ENCODE data around the gene LRRIQ4.

Gene LRRIQ4

DNA sequence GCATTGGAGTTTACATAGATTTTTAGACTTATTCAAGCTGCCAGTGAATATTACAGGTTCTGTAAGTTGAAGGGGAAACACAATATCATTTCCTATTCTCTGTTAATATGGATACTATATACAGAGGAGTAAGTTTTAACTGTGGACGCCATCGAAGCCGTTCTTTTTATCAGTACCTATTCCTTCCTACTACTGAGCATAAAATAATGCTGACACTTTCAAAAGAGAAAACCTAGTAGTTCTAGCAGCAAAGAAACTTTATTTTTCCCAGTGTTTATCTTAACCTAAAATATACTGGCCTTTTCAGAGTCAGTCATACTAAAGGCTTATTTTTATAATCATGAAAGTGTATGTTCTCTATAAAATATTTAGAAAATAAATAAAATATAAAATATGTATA, 42.8 kb downstream of the LRRIQ4 start:
- H3K4me1 ChIP-seq (ENCODE audit: control insufficient read depth, insufficient read depth, low read length, unreplicated experiment): no peaks in the 10 kb centered on the region
- H3K79me2 ChIP-seq (ENCODE audit: control insufficient read depth, insufficient read depth, low read length, unreplicated experiment): no peaks in the 10 kb centered on the region
- H3K27me3 ChIP-seq (ENCODE audit: insufficient read depth, low read length): peaks cover 38% of the 10 kb centered on the region
- H3K27ac ChIP-seq (ENCODE audit: low read depth, low read length): no peak overlapping the region
- no peaks in the 10 kb centered on the region for H3K36me3 ChIP-seq (ENCODE audit: insufficient read depth, low read length)
- no peak overlapping the region for H2AFZ ChIP-seq (ENCODE audit: low read length, unreplicated experiment)
- no peak overlapping the region for H3K4me3 ChIP-seq (ENCODE audit: low read depth, low read length)

DNA sequence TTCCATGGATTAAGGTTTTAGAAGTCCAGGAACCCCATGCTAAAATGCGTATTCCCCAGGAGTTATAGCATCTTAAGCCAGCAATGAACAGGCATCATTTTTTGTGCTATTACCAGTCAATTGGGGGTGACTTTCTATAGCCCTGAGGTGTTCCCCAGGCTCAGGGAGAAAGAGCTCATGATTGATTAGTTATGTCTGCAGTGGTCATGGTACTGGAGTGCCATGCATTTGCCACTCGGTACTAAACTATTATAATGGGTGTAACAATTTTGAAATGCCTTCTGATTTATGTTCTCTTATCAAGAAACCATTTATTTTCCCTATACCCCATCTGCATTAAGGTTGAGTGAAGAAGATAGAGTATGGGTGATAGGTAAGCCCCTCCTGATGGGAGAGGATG, 45.1 kb downstream of the LRRIQ4 start:
- Histone ChIP-seq H3K36me3 (ENCODE audit: insufficient read depth, low read length) (no peaks in the 10 kb centered on the region), H3K4me1 (ENCODE audit: control insufficient read depth, insufficient read depth, low read length, unreplicated experiment) (no peaks in the 10 kb centered on the region), H3K27me3 (ENCODE audit: insufficient read depth, low read length) (peaks cover 38% of the 10 kb centered on the region), H3K27ac (ENCODE audit: low read depth, low read length) (no peak overlapping the region), H3K79me2 (ENCODE audit: control insufficient read depth, insufficient read depth, low read length, unreplicated experiment) (no peaks in the 10 kb centered on the region), H3K4me3 (ENCODE audit: low read depth, low read length) (no peak overlapping the region), H2AFZ (ENCODE audit: low read length, unreplicated experiment) (no peak overlapping the region)

DNA sequence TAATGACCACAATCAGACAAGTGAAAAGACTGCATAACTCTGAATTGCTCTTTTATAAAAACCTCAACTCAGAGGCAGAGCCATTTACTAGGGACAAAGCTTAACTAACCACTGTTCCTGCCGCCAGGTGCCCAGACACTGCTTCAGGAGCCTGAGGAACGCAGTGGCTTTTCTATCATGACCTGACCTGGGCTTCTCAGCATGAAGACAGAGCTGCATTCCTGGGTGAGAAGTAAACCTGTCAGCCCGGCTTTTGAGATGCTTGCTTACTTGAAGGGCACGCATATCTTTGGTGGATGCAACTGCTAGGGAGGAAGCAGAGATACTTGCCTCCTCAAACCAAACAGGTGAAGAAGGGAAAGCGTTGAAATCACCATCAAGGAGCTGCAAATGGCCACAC, 49.2 kb downstream of the LRRIQ4 start:
- H3K27me3 ChIP-seq (ENCODE audit: insufficient read depth, low read length): peaks cover 13% of the 10 kb centered on the region
- H3K4me1 ChIP-seq (ENCODE audit: control insufficient read depth, insufficient read depth, low read length, unreplicated experiment): no peaks in the 10 kb centered on the region
- no peak overlapping the region for H3K27ac ChIP-seq (ENCODE audit: low read depth, low read length)
- H3K79me2 ChIP-seq (ENCODE audit: control insufficient read depth, insufficient read depth, low read length, unreplicated experiment): no peaks in the 10 kb centered on the region
- no peaks in the 10 kb centered on the region for H3K36me3 ChIP-seq (ENCODE audit: insufficient read depth, low read length)
- no peak overlapping the region for H2AFZ ChIP-seq (ENCODE audit: low read length, unreplicated experiment)
- H3K4me3 ChIP-seq (ENCODE audit: low read depth, low read length): no peak overlapping the region

DNA sequence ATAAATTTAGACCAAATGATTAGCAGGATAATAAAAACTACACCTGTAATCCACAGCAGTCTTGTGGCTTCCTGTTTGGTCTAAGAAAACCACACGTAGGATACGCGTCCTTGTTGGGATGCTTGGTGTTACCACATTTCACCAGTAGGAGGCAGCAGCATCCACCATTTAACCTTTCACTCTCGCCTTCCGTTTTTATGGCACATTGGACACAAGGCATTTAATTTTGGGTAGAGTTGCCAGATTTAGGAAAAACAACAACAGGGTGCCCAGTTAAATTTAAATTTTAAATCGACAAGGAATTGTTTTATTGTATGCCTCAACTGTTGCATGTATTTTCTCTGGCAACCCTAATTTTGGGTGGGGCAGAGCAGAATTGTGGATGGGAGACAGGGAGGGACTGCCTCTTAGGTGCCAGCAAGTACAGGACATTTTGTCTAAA, 50.8 kb downstream of the LRRIQ4 start:
- 0 out of 2 replicates have a peak, but pooled peaks cover under 1% of the 10 kb centered on the region for H3K27me3 ChIP-seq (ENCODE audit: insufficient read depth, low read length)
- no peaks in the 10 kb centered on the region for H3K79me2 ChIP-seq (ENCODE audit: control insufficient read depth, insufficient read depth, low read length, unreplicated experiment)
- H2AFZ ChIP-seq (ENCODE audit: low read length, unreplicated experiment): peak overlapping the region; percentile 64
- no peak overlapping the region for H3K27ac ChIP-seq (ENCODE audit: low read depth, low read length)
- H3K36me3 ChIP-seq (ENCODE audit: insufficient read depth, low read length): no peaks in the 10 kb centered on the region
- H3K4me3 ChIP-seq (ENCODE audit: low read depth, low read length): no peak overlapping the region
- H3K4me1 ChIP-seq (ENCODE audit: control insufficient read depth, insufficient read depth, low read length, unreplicated experiment): no peaks in the 10 kb centered on the region

DNA sequence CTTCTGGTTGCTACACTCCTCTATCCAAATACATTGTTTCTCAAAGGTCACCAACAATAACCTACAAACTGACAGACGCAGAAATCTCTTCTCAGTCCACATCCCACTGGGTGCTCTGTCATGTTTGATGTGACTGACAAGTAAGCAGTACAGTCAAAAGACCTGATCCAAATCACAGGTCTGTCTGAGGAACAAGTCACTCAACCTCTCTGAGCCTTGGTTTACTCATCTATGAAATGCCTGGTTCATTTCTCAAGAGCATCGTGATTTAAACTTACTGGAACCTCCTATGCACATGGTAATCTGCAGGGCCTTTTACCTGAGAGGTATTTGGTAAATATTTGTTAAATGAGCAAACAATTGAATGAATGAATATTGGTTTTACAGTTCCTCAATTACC, 51.6 kb downstream of the LRRIQ4 start:
- H3K27me3 ChIP-seq (ENCODE audit: insufficient read depth, low read length): no peaks in the 10 kb centered on the region
- no peaks in the 10 kb centered on the region for H3K36me3 ChIP-seq (ENCODE audit: insufficient read depth, low read length)
- no peak overlapping the region for H3K27ac ChIP-seq (ENCODE audit: low read depth, low read length)
- no peaks in the 10 kb centered on the region for H3K4me1 ChIP-seq (ENCODE audit: control insufficient read depth, insufficient read depth, low read length, unreplicated experiment)
- H3K79me2 ChIP-seq (ENCODE audit: control insufficient read depth, insufficient read depth, low read length, unreplicated experiment): no peaks in the 10 kb centered on the region
- no peak overlapping the region for H2AFZ ChIP-seq (ENCODE audit: low read length, unreplicated experiment)
- no peak overlapping the region for H3K4me3 ChIP-seq (ENCODE audit: low read depth, low read length)

DNA sequence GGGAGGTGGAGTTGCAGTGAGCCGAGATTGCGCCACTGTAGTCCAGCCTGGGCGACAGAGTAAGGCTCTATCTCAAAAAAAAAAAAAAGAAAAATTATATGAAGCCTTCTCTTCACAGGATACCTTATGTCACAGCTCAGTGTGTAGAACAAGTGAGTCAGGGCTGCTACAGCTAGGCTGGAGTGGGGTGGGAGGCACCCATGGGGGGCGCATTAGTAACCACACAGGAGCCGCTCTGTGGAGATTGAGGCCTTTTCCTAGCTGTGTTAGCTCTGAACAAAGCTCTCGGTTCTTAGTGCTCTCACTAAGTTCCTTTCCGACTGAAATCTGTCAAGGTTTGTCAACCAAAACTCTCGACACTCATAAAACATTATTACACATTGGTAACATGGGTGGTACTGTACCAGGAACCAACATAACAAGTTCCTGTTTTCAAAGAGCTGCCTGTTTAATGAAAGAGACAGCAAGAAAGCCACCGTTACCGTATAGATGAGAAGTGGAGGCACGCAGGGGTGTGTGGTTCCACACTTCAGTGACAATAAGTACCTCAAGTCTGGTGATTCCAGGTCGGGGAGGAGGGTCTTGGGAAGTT, 52.6 kb downstream of the LRRIQ4 start:
- no peak overlapping the region for H3K27ac ChIP-seq (ENCODE audit: low read depth, low read length)
- H2AFZ ChIP-seq (ENCODE audit: low read length, unreplicated experiment): peak overlapping the region; percentile 11
- no peaks in the 10 kb centered on the region for H3K27me3 ChIP-seq (ENCODE audit: insufficient read depth, low read length)
- no peaks in the 10 kb centered on the region for H3K4me1 ChIP-seq (ENCODE audit: control insufficient read depth, insufficient read depth, low read length, unreplicated experiment)
- H3K36me3 ChIP-seq (ENCODE audit: insufficient read depth, low read length): no peaks in the 10 kb centered on the region
- no peak overlapping the region for H3K4me3 ChIP-seq (ENCODE audit: low read depth, low read length)
- H3K79me2 ChIP-seq (ENCODE audit: control insufficient read depth, insufficient read depth, low read length, unreplicated experiment): no peaks in the 10 kb centered on the region

DNA sequence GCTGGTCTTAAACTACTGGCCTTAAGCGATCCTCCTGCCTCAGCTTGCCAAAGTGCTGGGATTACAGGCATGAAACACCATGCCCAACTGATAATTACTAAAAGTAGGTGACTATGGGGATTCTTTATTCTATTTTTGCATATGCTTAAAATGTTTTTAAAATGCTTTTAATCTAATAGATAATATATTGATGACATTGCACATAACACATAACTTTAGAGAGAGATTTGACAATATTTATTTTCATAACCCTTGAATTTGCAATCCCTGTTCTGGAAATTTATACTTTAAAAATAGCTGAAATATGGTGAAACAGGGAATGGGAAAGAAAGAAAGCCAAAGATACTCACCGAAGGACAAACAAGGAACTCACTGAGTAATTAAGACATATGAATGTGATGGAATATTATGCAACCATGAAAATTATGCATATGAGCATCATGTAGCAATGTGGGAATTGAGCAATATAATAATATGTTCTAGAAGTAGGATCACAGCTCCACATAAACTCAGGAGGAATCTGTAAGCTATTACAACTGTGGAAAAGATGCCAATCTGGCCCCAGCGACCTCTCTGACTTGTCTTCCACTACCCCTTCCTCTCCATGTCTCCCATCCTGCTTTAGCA, 55.0 kb downstream of the LRRIQ4 start:
- no peak overlapping the region for H3K27ac ChIP-seq (ENCODE audit: low read depth, low read length)
- H2AFZ ChIP-seq (ENCODE audit: low read length, unreplicated experiment): no peak overlapping the region
- H3K36me3 ChIP-seq (ENCODE audit: insufficient read depth, low read length): no peaks in the 10 kb centered on the region
- no peak overlapping the region for H3K4me3 ChIP-seq (ENCODE audit: low read depth, low read length)
- no peaks in the 10 kb centered on the region for H3K4me1 ChIP-seq (ENCODE audit: control insufficient read depth, insufficient read depth, low read length, unreplicated experiment)
- no peaks in the 10 kb centered on the region for H3K79me2 ChIP-seq (ENCODE audit: control insufficient read depth, insufficient read depth, low read length, unreplicated experiment)
- no peaks in the 10 kb centered on the region for H3K27me3 ChIP-seq (ENCODE audit: insufficient read depth, low read length)

DNA sequence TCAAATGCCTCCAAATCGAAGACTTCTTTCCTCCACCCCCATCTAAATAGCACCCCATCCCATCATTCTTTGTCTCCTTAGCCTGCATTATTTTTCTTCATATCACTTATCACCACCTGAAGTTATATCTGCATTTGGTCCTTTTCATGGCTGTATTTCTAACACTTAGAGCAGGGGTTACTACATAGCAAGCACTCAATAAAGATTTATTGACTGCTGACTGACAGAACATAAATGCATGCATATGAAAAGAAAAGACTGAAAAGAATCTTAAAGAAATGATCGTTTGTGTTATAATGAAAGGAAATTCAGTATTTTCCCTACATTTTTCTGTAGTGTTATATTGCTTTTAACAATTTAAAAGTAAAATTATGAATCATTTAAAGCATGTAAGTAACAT, 55.7 kb downstream of the LRRIQ4 start:
- Histone ChIP-seq H3K27me3 (ENCODE audit: insufficient read depth, low read length) (no peaks in the 10 kb centered on the region), H3K4me1 (ENCODE audit: control insufficient read depth, insufficient read depth, low read length, unreplicated experiment) (no peaks in the 10 kb centered on the region), H3K36me3 (ENCODE audit: insufficient read depth, low read length) (no peaks in the 10 kb centered on the region), H3K27ac (ENCODE audit: low read depth, low read length) (no peak overlapping the region), H2AFZ (ENCODE audit: low read length, unreplicated experiment) (no peak overlapping the region), H3K79me2 (ENCODE audit: control insufficient read depth, insufficient read depth, low read length, unreplicated experiment) (no peaks in the 10 kb centered on the region), H3K4me3 (ENCODE audit: low read depth, low read length) (no peak overlapping the region)

DNA sequence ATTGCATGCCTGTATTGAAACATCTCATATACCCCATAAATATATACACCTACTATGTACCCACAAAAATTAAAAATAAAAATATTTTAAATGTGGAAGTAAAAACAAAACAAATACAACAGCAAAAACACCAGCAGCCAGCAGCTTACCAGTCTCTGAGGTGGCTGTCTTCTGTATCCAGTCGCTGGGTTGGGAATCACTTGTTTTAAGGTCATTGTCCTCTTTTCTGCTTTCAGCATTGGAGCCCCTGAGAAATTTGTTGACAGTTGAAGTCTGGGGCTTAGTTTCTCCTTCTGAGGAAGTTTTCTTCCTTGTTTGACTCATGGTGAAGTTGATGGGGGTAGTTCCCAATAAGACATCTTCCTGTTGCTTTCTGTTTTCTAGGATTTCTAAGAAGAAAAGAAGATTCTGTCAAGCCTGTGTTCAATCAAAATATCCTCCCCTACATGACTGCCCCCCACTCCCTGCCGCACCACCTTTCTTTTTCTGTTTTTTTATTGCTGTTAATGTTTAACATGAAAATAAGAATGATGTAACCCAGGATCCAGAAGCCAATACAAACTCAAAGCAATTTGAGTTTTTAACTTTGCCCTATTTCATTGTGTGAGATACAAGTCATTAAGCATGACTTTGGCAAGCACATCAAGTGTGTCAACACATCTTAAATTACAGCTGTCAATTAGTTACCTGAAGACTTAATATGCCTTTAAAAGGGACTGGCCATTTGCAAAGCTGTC, 57.0 kb downstream of the LRRIQ4 start, which contains the start of gene LRRC31:
Gene LRRC31, minus strand, starts transcription at position 452 of the 737 bp plus-strand sequence. Its CDS starts 128 bp downstream, at position 324.
- H3K4me3 ChIP-seq (ENCODE audit: low read depth, low read length): no peak within 1 kb of the TSS
- no peak within 1 kb of the TSS for H3K27ac ChIP-seq (ENCODE audit: low read depth, low read length)
- no peaks in the 10 kb centered on the region for H3K36me3 ChIP-seq (ENCODE audit: insufficient read depth, low read length)

DNA sequence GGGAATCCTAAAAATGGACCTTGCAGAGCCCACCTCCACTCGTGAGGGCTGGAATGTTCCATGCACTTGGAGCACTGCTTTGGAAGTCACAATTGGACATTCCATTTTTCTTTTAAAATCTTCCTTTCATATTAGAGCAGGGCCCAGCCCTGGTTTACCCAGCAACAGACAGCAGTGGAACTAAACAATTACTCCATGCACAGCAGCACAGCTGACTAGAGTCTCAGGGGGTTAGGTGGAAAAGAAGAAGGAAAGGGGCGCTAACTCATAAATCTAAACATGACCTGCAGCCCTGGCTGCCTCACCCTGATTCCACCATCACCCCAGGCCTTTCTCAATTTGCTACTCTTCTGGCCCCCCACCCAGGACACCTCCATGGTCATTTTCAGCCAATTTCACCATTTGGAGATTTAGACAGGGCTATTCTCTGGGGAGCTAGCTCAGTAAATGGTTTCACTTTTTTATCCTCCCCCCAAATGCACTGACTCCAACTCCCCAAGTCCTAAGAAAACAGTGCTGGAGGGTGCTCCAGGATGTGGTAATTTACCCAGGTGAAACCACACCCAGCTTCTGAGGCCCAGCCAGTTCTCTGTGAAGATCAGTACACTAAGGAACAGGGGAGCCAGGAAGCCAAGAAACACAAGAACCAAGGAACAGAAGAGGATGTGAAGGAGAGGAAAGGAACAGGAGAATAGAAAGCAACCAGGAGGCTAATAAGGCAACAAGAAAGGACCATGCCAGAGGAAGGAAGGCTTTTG, 58.6 kb downstream of the LRRIQ4 start:
- Histone ChIP-seq H3K27ac (ENCODE audit: low read depth, low read length) (no peak overlapping the region), H3K79me2 (ENCODE audit: control insufficient read depth, insufficient read depth, low read length, unreplicated experiment) (no peaks in the 10 kb centered on the region), H3K4me3 (ENCODE audit: low read depth, low read length) (no peak overlapping the region), H2AFZ (ENCODE audit: low read length, unreplicated experiment) (no peak overlapping the region), H3K27me3 (ENCODE audit: insufficient read depth, low read length) (no peaks in the 10 kb centered on the region), H3K36me3 (ENCODE audit: insufficient read depth, low read length) (no peaks in the 10 kb centered on the region), H3K4me1 (ENCODE audit: control insufficient read depth, insufficient read depth, low read length, unreplicated experiment) (no peaks in the 10 kb centered on the region)

More for the DNA sequence above, 57.0 kb downstream of the LRRIQ4 start, which contains the start of gene LRRC31:
- no peaks in the 10 kb centered on the region for H3K4me1 ChIP-seq (ENCODE audit: control insufficient read depth, insufficient read depth, low read length, unreplicated experiment)
- H3K79me2 ChIP-seq (ENCODE audit: control insufficient read depth, insufficient read depth, low read length, unreplicated experiment): no peaks in the 10 kb centered on the region
- no peak within 1 kb of the TSS for H2AFZ ChIP-seq (ENCODE audit: low read length, unreplicated experiment)
- H3K27me3 ChIP-seq (ENCODE audit: insufficient read depth, low read length): no peaks in the 10 kb centered on the region
